HepG2 (cell line): ENCODE data around the gene MYLK. TPM values are rescaled to one million over a fixed set of nuclear protein-coding genes. Genes with fewer than 3 reads are reported as not detected.

ENCODE experiments used
- ATAC-seq: fragments of 200-7000 bp; cut with Tn5 transposase; 3 replicates; pipeline ENCODE4 v1.9.1; 2020; ENCODE audit warnings: mild to moderate bottlenecking, moderate library complexity
- BruUV-seq: library from RNA; stranded (reverse); fragments of 400-500 nt; replicated peaks from 2 replicates; lab custom pipeline; 2021; lab: Mats Ljungman, UMichigan
- CTCF ChIA-PET: fragments of 300-600 bp; formaldehyde crosslinking; extraction: SDS; loops from one replicate; lab custom pipeline; 2021; ENCODE audit warnings: low total read pairs, inconsistent platforms, low intra/inter-chr PET ratio; lab: Yijun Ruan, JAX
- POLR2A ChIA-PET: fragments of 350-600 bp; sonication (Branson Sonifier 250); formaldehyde crosslinking; loops from one replicate; lab custom pipeline; 2020; ENCODE audit warnings: antibody characterized with exemption, inconsistent platforms; lab: Yijun Ruan, JAX
- DNase-seq: peaks from one replicate; pipeline ENCODE4 v3.0.0-alpha.2; 2015; ENCODE audit warnings: low spot score
- FAIRE-seq: peaks from 3 replicates; lab custom pipeline; 2011; peaks lifted over from hg19 to GRCh38; lab: Jason Lieb, UNC
- H2AFZ ChIP-seq: one replicate; pipeline ENCODE4 v1.6.1; 2011; ENCODE audit warnings: low read length, inconsistent platforms
- H3K27ac ChIP-seq: fragments of 300-600 bp; 3 replicates; pipeline ENCODE4 v1.8.0; 2011; ENCODE audit warnings: mixed run types, mild to moderate bottlenecking, mixed read lengths, low read length, inconsistent platforms; ENCODE audit not compliant: insufficient read depth; ENCODE audit errors: extremely low read length
- H3K27me3 ChIP-seq, 2 experiments: fragments of 200-600 bp in 1 of 2; 2 replicates in 1 of 2; 3 replicates in 1 of 2; pipeline versions ENCODE4 v1.6.0 to v1.8.0; 2011; ENCODE audit warnings: low read length in 2 of 2, mild to moderate bottlenecking in 2 of 2, moderate library complexity in 2 of 2, inconsistent platforms in 1 of 2; ENCODE audit not compliant: insufficient read depth in 2 of 2, control insufficient read depth in 1 of 2
- H3K36me3 ChIP-seq, 2 experiments: fragments of 200-600 bp in 1 of 2; replicated peaks in 1 of 2; 2 replicates in 1 of 2; 3 replicates in 1 of 2; pipeline versions ENCODE4 v1.5.1 to v1.8.0; 2011; ENCODE audit warnings: low read length in 2 of 2, inconsistent platforms in 1 of 2; ENCODE audit not compliant: insufficient read depth in 2 of 2, control insufficient read depth in 1 of 2
- H3K4me1 ChIP-seq: 2 replicates; pipeline ENCODE4 v1.5.1; 2012; ENCODE audit warnings: low read length, inconsistent platforms; ENCODE audit not compliant: insufficient read depth
- H3K4me2 ChIP-seq: 2 replicates; pipeline ENCODE4 v1.6.0; 2011; ENCODE audit warnings: low read depth, low read length, inconsistent platforms
- H3K4me3 ChIP-seq, 3 experiments: fragments of 200-600 bp in 1 of 3; sonication (generic), shearing (Covaris generic) in 1 of 3; replicated peaks in 1 of 3; 2 replicates each; pipeline ENCODE4 v1.5.1; 2011 to 2016; ENCODE audit warnings: low read length in 3 of 3, inconsistent platforms in 2 of 3, low read depth in 2 of 3, mild to moderate bottlenecking in 2 of 3, control low read depth in 1 of 3, mixed read lengths in 1 of 3; ENCODE audit not compliant: insufficient read depth in 1 of 3
- H3K79me2 ChIP-seq: one replicate; pipeline ENCODE4 v1.6.1; 2011; ENCODE audit warnings: low read length, inconsistent platforms; ENCODE audit not compliant: insufficient read depth
- H3K9ac ChIP-seq: 2 replicates; pipeline ENCODE4 v1.6.0; 2011; ENCODE audit warnings: mild to moderate bottlenecking, low read depth, low read length, inconsistent platforms; ENCODE audit not compliant: insufficient read depth
- H3K9me3 ChIP-seq: 2 replicates; pipeline ENCODE4 v1.5.1; 2012; ENCODE audit warnings: mild to moderate bottlenecking, low read length
- H4K20me1 ChIP-seq: 2 replicates; pipeline ENCODE4 v1.6.0; 2011; ENCODE audit warnings: inconsistent platforms, mild to moderate bottlenecking, low read length, moderate library complexity; ENCODE audit not compliant: insufficient read depth
- CENPX ChIP-seq: sonication (generic); formaldehyde crosslinking; IDR thresholded peaks from 2 replicates; pipeline ENCODE4 v1.9.0; 2021; ENCODE audit warnings: mild to moderate bottlenecking, missing genetic modification reagents, moderate library complexity
- RERE ChIP-seq: IDR thresholded peaks from 2 replicates; pipeline ENCODE4 v1.6.1; 2016; ENCODE audit warnings: low read depth, missing genetic modification reagents, missing compliant biosample characterization
- ZNF513 ChIP-seq: sonication (generic); formaldehyde crosslinking; conservative IDR thresholded peaks from 2 replicates; pipeline ENCODE4 v1.5.0; 2020; ENCODE audit warnings: missing genetic modification reagents
- WGBS: methylation state at CpG from one replicate; pipeline ENCODE4 v1.1.6; 2017; ENCODE audit warnings: low lambda C conversion rate; 5-methylcytosine and 5-hydroxymethylcytosine counted together
- in situ Hi-C: cut with HindIII; loops from 2 replicates; pipeline ENCODE4 v1.10.0; 2017; ENCODE audit warnings: low pct_unique_long_range_greater_than_20kb; ENCODE audit not compliant: extremely low pct_ligation_motif_present
- intact Hi-C: fragments of 100-400 bp; cut with micrococcal nuclease; formaldehyde crosslinking; loops from one replicate; pipeline ENCODE4 v1.10.0; 2022; ENCODE audit not compliant: unreplicated experiment
- polyA plus RNA-seq, 8 experiments: library from polyadenylated mRNA; depleted of rRNA in 3 of 8; stranded (reverse) in 7 of 8; unstranded in 1 of 8; fragments of >200 nt; fragmentation: Illumina TruSeq in 4 of 8; extraction: Trizol in 4 of 8; gene quantifications; 2 replicates each; pipeline versions ENCODE4 v1.2.1 to v1.2.3, GENCODE V29; 2011 to 2016; ENCODE audit warnings: low read depth in 4 of 8, missing spikeins in 1 of 8, mixed read lengths in 1 of 8; ENCODE audit not compliant: insufficient read depth in 1 of 8
- total RNA-seq, 5 experiments: library from RNA; depleted of rRNA; stranded (reverse); fragments of >200 nt; fragmentation: Illumina TruSeq; extraction: Trizol; gene quantifications; 2 replicates each; pipeline ENCODE4 v1.2.3, GENCODE V29; 2016; ENCODE audit warnings: low read depth in 1 of 5

Gene MYLK
- total and polyA plus RNA-seq, 2 of the 13 experiments (the other 11 are each of a cell fraction or from before 2014, with no cell fraction given), result 10.6 to 34.9 TPM

- TF ChIP-seq CENPX (CRISPR knock-in tag), result no peak
- no peak for TF ChIP-seq ZNF513
- TF ChIP-seq, all 625 proteins: peak for 0
These were observed 239.8 kb downstream of the MYLK start (continued) for GRCh38 chr3:123644358-123644757.

GRCh38 chr3:123642957-123643330 lies 241.2 kb downstream of the MYLK start:
- CTCF ChIA-PET, result interaction anchor here (1.0 to 2.2 kb wide), 5 partner anchors 57 to 80 kb away, joined by 4 to 12 read pairs (median 7); partner anchors contain the start of gene HACD2

More at GRCh38 chr3:123642957-123643330, 241.2 kb downstream of the MYLK start:
- in situ Hi-C loops, result no loop called here
- intact Hi-C loops, result loop anchor here (1.0 kb wide), 1 partner anchor 58 kb away; the partner anchor contains the start of gene HACD2
- Histone ChIP-seq H3K4me2 (no peak overlapping the region), H3K9ac (no peak overlapping the region), H4K20me1 (no peaks in the 10 kb centered on the region), H3K4me1 (peaks cover 19% of the 10 kb centered on the region), H2AFZ (no peak overlapping the region), H3K27ac (no peak overlapping the region), H3K4me3 (no peak overlapping the region), H3K79me2 (no peaks in the 10 kb centered on the region), H3K9me3 (no peaks in the 10 kb centered on the region), H3K27me3 (no peaks in the 10 kb centered on the region), H3K36me3 (peaks cover 5 to 25% of the 10 kb centered on the region in 2 experiments; a peak in 4 of 5 replicates)
- FAIRE-seq (no peak), ATAC-seq (no peak), DNase-seq (no peak)
- POLR2A ChIA-PET, result interaction anchor here (1.0 to 2.2 kb wide), 5 partner anchors 10 to 59 kb away, joined by 4 to 15 read pairs (median 5); no protein-coding TSS in a partner anchor
- BruUV-seq, result no TSS peak
- no peak for TF ChIP-seq RERE (CRISPR knock-in tag)
- WGBS, result 97% methylated on average over 4 of the region's 4 CpGs
